Left renal pelvis (tissue), 4 donors: ENCODE data around the gene STS. TPM values are rescaled to one million over a fixed set of nuclear protein-coding genes. Genes with fewer than 3 reads are reported as not detected.
A peak's percentile ranks its signal among the peaks of the same experiment; 100 is the strongest.

Experiments
- DNase-seq, 4 donors: peaks; one replicate each; pipeline ENCODE4 v3.0.0-alpha.2; 2013; ENCODE audit warnings: low read depth in 4 of 4, low spot score in 3 of 4
- polyA plus RNA-seq, 4 donors: library from polyadenylated mRNA; unstranded; fragments of 120-200 nt; gene quantifications; one replicate each; pipeline ENCODE4 v1.2.1, GENCODE V29; 2013; ENCODE audit not compliant: insufficient read length in 4 of 4

STS gene
- polyA plus RNA-seq, 4 donors, result 4.8 to 8.7 (median 6.9) TPM

GRCh38 chrX:7139202-7140081, 8.1 kb upstream of the STS start:
- DNase-seq, result no peak

GRCh38 chrX:7143076-7143475, 4.4 kb upstream of the STS start:
- DNase-seq, result no peak

GRCh38 chrX:7143941-7144525, 3.5 kb upstream of the STS start:
- no peak for DNase-seq

GRCh38 chrX:7145454-7145853, 2.1 kb upstream of the STS start:
- no peak for DNase-seq

- no peak for DNase-seq
Measured at GRCh38 chrX:7146020-7146702, 1.4 kb upstream of the STS start.

- no peak for DNase-seq
Measured at GRCh38 chrX:7146703-7147412, 654 bp upstream of the STS start.

- peak in 3 of 4 donors; percentile 53 to 67 (median 54) for DNase-seq
Measured at GRCh38 chrX:7147978-7148854, 704 bp downstream of the STS start, which contains the start of gene PUDP. Gene PUDP, minus strand, starts transcription at chrX:7148153. Its CDS starts 40 bp downstream, at chrX:7148113.

GRCh38 chrX:7149411-7149810, 1.9 kb downstream of the STS start:
- no peak for DNase-seq

- DNase-seq, result no peak
Measured at GRCh38 chrX:7153231-7153630, 5.7 kb downstream of the STS start.

- DNase-seq, result no peak
Measured at GRCh38 chrX:7154041-7154597, 6.6 kb downstream of the STS start.

- no peak for DNase-seq
Measured at GRCh38 chrX:7155163-7155562, 7.7 kb downstream of the STS start.

GRCh38 chrX:7156879-7157278, 9.4 kb downstream of the STS start:
- no peak for DNase-seq

GRCh38 chrX:7158468-7158990, 11.0 kb downstream of the STS start:
- DNase-seq, result no peak

GRCh38 chrX:7159149-7159861, 11.8 kb downstream of the STS start:
- no peak for DNase-seq

- DNase-seq, result no peak
Measured at GRCh38 chrX:7163146-7163677, 15.7 kb downstream of the STS start.

GRCh38 chrX:7164174-7164573, 16.7 kb downstream of the STS start:
- DNase-seq, result no peak

- no peak for DNase-seq
Measured at GRCh38 chrX:7168371-7168770, 20.9 kb downstream of the STS start.

GRCh38 chrX:7169627-7170026, 22.1 kb downstream of the STS start:
- DNase-seq, result no peak
